OCI-LY3 (cell line): Measurements from ENCODE around the gene SPDYC.

Experiments used
- CTCF ChIP-seq: fragments of 200-600, 300-600 bp; sonication (generic); IDR thresholded peaks from 2 replicates; pipeline ENCODE4 v1.5.1; 2014; ENCODE audit warnings: antibody characterized with exemption, low read length, low read depth
- EZH2phosphoT487 ChIP-seq: fragments of 200-600 bp; shearing (Covaris generic); IDR thresholded peaks from 2 replicates; pipeline ENCODE4 v1.6.1; 2018; ENCODE audit warnings: antibody characterized with exemption, mixed run types, low read depth

DNA sequence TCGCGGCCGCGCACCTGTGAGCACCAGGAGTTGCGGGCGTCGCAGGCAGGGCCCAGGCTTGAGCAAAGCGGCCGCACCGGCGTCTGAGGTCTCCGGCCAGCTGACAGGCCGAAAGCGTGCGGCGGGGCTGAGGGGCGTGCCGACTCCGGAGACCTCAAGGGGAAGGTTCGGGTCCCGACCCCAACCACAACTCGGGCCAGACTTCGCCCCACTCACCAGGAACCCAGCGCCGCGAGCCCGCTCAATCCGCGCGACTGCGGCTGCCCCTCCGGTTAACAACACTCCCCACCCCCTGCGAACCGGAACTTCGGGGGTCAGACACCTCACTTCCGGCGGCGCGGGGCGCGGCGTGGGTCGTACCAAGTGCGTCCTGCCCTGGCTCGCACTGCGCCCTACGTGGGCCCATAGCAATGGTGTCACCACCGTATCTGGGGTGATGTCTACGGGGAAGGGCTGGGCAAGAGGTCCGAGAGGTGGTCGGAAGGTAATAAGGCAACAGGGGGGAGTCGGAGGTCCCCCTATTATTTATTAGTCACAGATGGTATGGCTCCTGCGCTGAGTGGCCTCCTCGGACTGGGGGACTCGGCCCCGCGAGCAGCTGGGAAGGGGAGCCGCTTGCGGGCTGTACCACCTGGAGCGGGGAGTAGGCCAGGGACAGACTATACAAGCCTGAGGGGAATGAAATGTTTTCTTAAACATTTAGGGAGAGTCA, 35.6 kb upstream of the SPDYC start, which contains the start of gene SYVN1:
- TF ChIP-seq CTCF (no peak), EZH2phosphoT487 (no peak)
